Activated T-cell treated with anti-CD3 and anti-CD28 coated beads for 1 hour (primary cell): Measurements from ENCODE around the gene ZDHHC14.
"Not testable (repeated sequence)": the region's sequence is repeated elsewhere in the genome, so short reads cannot be mapped to it uniquely, and the experiment has no call there.

ENCODE experiments used
- DNase-seq: peaks from one replicate; pipeline ENCODE4 v3.0.0-alpha.2; 2020; ENCODE audit warnings: low read depth

The ZDHHC14 gene

DNA sequence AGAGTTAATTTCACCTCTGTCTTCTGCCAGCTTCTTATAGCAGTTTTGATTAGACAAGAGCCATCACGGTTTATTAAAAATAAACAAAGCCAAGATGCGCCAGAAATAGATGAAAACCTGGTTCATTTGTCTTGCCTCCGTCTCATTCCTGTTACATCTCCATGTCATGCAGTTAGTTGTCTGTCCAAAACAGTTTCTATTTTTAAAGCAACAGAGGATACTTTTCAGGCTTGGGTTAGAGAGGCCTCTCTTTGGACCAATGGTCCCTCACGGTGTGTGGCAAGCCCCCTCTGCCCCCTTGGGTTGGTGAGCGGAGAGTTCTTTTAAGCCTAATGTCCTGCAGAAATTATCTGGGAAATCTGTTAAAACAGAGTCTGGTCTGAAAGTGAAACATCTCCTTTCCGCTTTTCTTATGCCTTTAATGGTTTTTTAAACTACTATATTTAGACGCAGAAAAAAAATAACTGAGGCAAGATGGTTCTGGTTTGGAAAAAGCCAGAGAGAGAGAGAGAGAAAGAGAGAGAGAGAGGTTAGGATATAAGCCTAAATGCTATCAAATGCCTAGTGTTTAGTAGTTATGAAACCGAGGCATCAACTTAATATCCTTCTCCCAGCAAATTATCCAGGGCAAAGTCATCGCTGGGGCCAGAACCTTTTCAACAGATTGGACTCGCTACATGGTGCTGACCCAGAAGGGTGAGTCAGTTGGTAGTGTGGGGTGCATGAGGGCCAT is 64.5 kb downstream of the ZDHHC14 start:
- no peak for DNase-seq

DNA sequence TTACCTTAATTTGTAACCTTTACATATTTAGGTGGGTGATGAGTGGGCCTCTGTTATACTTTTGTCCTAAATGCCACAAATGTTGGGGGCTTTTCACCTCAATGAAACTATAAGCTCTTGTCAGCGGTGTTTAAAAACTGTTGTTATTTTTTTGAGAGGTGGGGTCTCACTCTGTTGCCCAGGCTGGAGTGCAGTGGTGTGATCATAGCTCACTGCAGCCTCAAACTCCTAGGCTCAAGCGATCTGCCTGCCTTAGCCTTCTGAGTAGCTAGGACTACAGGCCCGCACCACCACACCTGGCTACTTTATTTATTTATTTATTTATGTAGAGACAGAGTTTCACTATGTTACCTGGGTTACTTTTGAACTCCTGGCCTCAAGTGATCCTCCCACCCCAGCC is 66.7 kb downstream of the ZDHHC14 start:
- DNase-seq = no peak

DNA sequence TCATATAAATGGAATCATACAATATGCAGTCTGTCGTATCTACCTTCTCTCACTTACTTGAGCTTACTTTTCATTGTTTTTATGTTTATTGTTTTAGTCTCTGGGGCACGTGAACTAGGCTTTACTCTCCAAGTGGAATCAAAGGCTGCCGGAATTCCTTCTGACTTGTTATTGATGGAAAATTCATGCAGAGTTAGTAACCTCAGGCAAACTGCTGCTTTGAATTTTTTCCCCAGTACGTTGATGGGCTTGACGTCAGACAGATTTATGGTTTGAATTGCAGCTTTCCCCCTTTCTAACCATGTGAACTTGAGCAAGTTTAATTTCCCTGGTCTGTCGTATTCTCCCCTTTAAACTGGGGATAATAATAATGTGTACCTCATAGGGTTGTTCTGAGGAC is 68.6 kb downstream of the ZDHHC14 start:
- DNase-seq = no peak

DNA sequence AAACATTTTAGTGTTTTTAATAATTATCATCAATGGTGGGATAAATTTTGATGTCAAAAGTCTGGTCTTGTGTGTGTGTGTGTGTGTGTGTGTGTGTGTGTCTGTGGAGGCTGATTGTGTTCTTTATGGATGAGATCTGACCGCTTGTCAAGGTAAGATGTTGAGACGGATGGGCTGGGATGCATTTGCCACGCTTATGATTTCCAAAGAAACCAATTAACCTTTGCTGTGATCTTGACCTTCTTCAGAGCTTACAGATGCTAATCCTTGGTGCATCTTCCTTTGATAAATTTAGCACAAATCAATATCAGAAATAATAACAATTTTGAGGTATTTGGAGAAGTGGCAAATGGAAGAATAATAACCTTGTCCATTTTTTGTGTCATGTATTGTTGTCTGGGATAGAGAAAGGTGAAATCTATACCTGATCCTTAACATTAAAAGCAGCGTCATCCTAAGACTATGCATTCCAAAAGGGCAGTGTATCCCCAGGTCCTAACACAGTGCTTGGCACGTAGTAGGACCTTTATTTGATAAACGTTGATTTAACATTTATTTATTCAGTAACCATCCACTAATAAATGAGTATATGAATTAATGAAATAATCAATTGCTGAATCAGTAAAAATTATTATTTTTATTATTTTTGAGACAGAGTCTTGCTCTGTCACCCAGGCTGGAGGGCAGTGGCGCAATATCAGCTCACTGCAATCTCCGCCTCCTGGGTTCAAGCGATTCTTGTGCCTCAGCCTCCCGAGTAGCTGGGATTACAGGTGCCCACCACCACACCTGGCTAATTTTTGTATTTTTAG is 70.1 kb downstream of the ZDHHC14 start:
- no peak for DNase-seq

DNA sequence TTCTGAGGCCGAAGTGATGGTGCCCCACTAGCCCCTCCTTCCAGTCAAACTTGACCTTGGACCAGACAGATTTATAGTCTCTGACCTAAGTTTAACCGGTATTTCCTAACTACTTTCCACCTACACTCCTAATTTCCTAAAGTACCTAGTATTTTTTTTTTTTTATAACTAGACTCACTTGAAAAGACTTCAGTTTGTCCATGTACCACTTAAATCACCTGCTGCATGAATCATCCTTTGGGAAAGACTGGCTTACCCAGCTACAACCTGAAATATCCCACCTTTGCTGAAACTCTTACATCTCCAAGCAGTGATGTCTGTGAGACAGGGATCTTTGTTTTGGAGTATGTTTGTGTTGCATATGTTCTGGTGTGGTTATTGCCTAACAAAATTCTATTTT is 71.1 kb downstream of the ZDHHC14 start:
- DNase-seq = no peak

DNA sequence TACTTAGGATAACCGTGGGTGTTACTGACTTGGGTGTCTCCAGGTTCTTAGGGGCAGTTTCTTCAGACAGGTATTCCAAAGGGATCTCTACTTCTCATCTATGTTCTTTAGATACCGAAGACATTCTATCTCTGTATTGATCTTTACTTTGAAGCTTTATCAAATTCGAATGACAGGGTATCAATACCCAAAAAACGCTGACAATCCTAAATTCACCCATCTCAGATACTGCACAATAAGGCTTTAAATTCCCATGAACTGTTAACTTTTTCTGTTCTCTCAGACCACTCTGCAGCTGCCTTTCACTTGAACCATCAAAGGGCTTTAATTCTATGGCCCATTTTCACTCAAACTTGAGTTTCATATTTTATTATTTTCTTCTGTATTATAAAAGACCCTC is 72.1 kb downstream of the ZDHHC14 start:
- DNase-seq = no peak

DNA sequence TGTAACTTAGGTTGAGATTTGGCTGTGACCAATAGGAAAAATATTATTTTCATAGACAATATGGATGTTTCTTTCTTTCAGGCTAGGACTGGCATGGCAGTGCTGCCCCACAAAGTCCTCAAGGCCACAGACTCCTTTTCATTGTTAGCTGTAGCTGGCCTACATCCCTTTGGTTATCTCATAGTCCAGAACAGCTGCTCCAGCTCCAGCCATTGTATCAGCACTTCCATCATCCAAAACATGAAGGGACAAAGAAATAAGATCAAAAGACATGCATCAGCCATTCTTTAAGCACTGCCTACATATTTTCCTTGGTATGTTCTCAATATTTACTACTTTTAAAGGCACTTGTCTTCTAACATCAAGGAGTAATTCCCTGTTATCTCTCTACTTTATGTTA is 73.0 kb downstream of the ZDHHC14 start:
- DNase-seq = no peak

DNA sequence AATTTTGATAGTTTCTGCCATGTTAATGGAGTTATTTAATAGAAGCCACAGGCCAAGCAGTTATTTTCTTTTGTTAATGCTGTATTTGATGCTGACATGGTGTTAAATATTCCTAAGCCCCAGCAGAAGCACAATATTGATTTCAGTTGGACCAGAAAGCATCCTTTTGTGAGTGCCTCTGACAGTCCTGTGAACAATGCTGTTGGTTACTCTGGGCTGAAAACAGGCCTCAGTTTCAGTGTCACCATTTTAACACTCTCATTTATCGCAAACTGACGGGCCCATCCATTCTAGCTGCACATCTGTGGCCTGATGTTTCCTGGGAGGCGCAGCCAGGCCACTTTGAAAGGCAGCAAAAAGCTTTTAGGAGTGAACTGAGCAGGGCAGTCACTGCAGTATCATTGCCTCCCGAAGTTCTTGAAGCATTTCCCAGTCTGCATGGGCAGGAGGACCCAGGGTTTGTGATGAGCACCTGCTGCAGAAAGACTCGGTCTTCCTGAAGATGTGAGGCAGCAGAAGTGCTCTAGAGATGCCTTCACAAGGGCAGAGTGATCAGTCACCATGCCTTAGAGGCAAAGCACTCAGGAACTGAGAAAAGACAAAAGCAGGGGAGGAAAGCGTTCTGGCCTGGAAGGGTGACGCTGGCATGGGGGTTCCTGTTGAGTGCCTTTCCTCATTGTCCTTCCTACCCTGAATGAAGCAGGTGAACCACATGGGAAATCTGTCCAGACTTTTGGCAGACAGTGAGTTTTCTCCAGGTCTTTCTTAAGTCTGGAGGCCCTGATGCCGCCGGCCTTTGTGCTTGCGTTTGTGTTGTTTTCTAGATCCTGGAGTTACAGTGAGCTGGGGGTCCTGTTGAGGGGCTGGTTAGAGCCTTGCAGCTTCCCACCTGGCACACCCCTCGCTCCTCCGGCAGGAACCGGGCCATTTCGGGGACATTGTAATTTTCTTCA is 74.0 kb downstream of the ZDHHC14 start:
- no peak for DNase-seq

DNA sequence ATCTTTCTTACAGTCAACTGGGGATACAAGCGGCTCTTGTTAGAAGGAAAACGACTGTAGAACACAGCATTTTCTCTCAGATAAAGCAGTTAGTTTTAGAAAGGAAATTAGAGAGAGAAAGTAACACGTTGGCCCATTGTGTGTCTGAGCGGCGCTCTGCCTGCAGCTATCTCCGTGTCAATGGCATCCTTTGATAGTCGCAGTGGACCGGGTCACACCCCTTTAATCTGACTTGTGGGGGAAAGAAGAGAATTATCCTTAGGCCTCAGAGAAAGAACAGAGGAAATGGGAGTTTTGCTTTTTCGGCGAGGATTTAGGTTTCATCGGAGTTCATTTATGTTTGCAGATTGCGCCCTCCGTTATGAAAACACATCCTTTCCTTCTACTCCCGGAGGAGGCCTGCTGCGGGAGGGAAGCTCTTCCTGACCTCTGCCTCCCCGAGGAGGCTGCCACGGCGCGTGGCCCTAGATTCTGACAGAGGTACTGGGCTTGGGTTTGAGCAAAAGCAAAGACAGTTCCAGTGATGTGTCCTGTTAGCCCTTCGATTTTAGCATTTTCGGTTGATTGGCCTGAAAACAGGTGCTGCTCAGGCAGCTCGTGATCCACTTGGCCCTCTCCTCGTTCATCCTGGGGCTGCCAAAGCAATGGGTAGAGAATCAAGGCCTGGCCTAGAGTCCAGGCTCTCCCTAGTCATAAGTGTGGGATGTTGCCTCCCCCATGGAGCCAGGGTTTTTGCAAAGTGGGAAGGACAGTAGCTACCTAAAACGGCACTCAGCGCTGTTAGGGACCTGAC is 74.9 kb downstream of the ZDHHC14 start:
- DNase-seq = no peak

DNA sequence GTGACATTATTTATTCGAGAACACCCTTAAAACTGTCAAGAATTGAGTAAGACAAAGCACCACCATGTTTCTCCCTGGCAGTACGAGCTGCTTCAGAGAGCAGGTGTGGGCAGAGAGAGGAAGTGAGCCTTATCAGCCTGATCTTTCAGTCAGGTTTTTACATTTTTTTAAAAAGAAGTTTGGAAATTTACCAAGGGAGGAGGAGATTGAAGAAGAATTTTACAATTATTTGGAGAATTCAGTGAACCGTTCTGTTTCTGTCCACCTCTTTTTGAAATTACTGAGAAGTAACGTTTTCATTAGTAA is 75.5 kb downstream of the ZDHHC14 start:
- no peak for DNase-seq

DNA sequence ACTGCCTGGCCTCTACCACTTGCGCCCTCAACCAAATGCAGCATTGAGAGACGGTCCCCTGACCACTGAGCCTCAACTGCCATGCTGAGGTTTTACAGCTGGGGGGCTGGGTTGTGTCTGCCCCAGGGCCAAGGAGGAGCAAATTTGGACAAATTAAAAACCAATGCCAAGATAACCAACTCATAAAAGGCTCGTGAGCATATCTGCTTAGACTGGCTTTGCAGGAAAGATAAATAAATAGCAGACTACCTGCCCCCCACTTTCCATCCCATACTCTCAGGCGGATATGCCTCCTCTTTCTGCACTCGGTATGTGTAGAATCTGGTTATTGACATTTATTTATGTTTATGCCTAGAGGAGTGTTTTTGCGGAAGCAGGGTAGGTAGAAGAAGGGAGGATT is 76.8 kb downstream of the ZDHHC14 start:
- no peak for DNase-seq

DNA sequence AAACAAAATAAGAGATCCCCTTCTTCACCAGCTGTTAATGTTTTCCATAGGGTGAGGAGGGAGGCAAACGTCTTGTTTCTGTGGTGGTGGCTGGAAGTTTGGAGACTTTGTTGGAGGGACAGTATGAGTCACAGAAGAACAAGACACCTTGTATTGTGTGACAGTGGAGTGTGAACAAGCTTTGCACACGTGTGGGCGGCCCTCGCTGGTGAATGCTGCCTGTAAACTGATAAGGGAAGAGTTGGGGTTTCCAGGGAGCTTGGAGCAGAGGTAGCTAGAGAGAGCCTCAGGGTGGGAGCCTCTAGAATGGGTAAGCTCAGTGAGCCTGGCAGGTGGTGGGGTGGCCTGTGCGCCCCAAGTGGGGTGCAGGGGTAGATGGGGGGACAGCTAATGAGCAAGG is 78.3 kb downstream of the ZDHHC14 start:
- no peak for DNase-seq

DNA sequence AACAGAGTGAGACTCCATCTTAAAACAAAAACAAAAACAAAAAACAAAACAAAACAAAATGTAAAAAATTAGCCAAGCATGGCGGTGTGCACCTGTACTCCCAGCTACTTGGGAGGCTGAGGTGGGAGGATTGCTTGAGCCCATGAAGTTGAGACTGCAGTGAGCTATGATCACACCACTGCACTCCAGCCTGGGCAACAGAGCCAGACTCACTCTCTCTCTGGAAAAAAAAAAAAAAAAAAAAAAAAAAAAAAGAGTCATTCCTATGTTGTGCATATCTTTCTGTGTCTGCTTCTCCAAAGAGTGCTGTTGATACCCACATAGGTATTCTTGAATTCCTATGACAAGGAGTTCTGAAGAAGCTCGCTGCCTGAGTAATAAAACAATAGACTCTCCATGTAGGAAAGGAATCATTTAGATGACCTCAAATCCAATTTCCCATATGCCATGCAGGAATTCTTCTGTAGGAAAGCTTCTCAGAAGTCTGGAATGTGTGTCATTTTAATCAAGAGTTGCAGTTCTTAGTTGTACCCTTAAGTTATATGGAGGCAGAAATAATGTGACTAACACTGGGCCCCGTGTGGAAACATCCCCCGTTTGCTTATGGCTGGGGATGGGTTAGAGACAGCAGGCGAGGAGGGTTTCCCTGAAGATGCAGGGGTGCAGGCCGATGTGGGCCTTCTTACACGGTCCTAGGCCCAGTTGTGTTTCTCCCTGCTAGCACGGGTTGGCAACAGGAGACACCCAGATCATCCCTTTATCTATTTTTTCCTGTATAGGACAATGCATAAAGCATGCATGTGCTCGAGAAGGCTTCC is 79.4 kb downstream of the ZDHHC14 start:
- no peak for DNase-seq

DNA sequence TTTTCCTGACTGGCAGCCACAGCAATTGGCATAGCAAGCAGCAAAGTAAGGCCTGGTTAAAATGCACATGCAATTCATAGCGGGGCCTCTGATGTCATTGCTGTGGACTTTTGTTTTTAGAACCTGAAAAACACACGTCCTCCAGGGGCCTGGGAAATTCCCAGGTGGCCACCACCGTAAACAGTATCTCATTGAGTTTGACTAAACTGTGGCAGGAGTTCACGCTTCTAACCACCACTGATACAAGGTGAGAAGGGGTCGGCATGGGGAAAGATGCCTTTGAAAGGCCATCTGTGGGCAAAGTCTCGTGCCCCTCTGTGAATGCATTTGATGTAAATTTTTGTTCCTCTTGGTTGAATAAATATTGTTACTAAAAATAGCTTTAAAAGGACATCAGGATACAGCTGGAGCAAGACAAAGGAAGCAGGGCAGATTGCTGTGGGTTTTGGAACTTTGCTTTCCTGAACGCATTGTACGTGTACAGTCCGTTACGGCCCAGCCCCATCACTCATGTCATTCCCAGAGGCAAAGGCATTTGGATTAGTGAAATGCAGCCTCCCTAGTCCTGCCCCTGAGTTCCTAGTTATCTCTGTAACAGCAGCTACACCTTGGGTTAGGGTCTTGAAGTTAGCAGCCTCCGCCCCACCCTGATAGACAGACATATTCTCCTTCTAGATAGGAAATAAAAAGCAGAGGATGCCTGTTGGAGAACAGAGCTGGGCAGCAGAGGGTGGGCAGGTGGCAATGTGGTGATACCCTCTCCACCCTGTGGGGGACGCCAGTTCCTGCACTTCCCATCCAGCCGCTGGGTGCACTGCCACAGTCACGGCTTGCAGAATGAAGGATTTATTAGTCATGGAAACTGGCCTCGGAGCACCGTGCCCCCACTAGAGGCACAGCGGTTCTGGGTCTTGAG is 80.3 kb downstream of the ZDHHC14 start:
- DNase-seq = no peak

DNA sequence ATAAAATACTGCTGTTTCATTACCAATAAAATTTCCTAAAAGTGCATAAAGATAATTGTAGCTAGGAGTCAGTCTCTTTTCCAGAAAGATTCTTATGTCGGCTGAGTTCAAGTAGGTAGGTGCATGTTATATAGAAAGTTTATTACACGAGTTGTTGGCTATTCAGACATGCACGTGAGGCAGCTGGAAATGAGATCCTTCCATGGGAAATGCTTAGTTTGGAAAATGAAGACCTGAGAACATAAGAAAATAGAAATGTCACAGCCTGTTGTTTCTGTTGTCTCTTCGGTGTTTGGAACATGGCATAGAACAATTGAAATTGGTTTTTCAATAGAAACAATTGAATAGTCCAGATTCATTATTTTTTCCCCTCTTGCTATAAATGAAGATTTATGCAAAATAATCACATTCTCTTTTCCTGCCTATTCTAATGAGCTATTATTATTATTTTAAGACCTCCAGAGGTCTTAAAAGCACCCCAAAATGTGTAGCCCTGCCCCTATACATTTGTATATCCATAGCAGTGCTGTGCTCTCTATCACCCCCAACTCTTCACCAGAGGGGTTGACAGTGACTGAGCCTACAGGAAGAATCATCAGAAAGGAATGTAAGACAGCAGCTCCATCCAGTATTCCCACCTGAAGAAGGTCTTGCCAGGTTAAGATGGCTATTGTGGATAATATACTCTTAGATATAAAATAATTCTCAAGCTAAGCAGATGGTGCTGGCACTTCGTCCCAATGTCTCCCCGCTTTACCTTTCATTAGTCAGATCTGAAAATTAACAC is 82.2 kb downstream of the ZDHHC14 start:
- no peak for DNase-seq

DNA sequence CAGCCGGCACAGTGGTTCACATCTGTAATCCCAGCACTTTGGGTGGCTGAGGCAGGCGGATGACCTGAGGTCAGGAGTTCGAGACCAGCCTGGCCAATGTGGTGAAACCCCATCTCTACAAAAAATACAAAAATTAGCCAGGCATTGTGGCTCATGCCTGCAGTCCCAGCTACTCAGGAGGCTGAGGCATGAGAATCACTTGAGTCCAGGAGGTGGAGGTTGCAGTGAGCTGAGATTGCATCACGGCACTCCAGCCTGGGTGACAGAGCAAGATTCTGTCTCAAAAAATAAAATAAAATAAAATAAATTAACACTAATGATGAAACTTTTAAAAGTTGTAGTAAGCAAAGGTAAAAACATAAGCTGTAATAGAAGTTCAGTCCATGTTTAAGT is 82.7 kb downstream of the ZDHHC14 start:
- DNase-seq = not testable (repeated sequence)

DNA sequence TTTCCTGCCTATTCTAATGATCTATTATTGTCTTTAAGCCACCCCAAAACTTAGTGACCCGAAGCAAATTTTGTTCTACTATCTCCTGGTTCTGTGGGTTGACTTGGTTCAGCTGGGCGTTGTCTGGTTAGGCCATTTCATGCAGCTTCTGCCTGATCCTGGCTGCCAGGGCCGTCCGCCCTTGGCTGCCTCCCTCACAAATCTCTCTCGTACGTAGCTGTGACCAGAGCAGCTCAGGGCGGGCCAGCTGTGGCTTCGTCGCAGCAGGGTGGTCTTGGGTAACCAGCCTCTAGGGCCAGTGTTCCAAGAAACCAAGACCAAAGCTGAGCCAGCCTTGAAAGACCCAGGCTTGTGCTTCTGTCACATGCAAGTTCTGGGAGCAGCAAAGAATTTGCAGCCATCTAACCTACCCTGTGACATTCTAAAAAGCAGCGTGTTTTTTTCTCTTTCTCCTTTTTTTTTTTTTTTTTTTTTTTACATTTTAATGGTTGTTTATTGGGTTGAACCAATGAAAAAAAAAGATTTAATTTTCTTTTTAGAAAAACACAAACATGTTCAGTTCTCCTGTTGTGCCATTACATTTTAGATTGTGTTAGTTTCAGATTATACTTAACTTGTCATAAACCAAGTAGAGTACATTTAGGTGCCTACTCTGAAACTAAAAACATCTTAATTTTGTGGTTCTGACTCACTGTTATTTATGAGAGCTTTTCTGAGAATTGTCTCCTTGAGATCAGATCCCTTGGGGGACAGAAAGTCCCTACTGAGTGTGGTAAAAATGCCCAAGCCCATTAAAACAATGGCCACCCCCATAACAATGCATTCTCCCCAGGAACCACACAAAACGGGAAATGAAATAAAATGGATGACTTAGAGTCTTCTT is 83.9 kb downstream of the ZDHHC14 start:
- DNase-seq = no peak

DNA sequence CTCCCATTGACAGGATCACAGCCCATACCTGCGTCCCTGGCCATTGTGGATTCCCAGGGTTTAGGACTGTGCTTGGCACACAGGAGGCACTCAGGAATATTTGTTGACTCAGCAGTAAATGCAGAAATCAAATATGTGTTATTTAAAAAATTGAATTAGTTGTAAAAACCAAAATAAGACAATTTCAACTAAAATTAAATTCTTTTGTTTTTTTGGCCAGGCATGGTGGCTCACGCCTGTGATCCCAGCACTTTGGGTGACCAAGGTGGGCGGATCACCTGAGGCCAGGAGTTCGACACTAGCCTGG is 85.3 kb downstream of the ZDHHC14 start:
- DNase-seq = no peak
